ENCODE data around the gene UST. TPM values are rescaled to one million over a fixed set of nuclear protein-coding genes. Genes with fewer than 3 reads are reported as not detected.

UST gene
- total RNA-seq, 2 experiments from 2014 or later = 1.5 to 2.3 TPM

DNA sequence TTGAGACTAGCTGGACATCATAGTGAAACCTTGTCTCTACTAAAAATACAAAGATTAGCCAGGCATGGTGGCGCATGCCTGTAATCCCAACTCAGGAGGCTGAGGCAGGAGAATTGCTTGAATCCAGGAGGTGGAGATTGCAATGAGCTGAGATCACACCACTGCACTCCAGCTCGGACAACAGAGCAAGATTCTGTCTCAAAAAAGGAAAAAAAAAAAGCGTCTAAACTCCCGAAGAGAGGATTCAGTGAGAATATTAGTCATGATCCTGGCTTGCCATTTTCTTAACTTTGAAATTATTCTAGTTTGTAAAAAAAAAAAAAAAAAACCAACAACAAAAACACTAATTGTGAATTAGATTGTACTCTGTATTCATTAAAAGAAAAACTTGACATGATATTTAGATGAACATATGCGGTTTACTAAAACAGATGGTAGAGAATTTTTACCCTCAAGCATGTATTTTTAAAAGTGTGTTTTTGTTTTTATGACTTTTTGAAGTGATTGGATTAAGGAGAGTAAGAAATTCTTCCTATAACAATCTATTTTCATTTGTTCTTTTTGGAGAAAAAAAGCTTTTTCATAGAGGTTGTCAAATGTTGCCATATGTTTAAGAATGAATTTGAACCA, 80.7 kb downstream of the UST start:
- Mint-ChIP-seq H3K4me3 (no peak overlapping the region), H3K4me1 (peaks cover 27% of the 10 kb centered on the region), H3K36me3 (peaks cover 5% of the 10 kb centered on the region), H3K9me3 (ENCODE audit: low read depth) (no peaks in the 10 kb centered on the region), H3K27me3 (peaks cover 6% of the 10 kb centered on the region), H3K27ac (no peak overlapping the region)
- CTCF ChIA-PET = interaction anchor here (0.7 kb wide), 1 partner anchor 29 kb away, joined by 3 read pairs; no protein-coding TSS in a partner anchor
- ATAC-seq (no peak), DNase-seq (no peak)

DNA sequence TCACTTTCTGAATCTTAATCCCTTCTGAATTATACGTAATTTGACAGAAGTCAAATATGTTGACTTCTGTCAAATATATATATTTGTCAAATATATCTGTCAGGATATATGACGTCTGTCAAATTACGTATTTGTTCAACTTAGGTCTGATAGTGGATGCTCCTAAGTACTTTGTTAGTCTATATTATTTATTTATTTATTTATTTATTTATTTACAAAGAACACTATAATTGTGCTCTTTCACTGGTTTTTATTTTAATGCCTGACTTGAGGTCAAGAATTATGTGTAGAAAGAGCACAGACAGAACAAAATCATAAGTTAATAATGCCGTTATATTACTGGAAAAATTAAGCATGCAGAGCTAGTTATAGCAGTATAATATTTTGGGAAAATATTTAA, 81.2 kb downstream of the UST start:
- Mint-ChIP-seq H3K36me3 (peaks cover 5% of the 10 kb centered on the region), H3K9me3 (ENCODE audit: low read depth) (no peaks in the 10 kb centered on the region), H3K27me3 (peaks cover 8% of the 10 kb centered on the region), H3K4me1 (peaks cover 27% of the 10 kb centered on the region), H3K4me3 (no peak overlapping the region), H3K27ac (no peak overlapping the region)
- ATAC-seq (no peak), DNase-seq (no peak)
- CTCF ChIA-PET = no interaction called here

DNA sequence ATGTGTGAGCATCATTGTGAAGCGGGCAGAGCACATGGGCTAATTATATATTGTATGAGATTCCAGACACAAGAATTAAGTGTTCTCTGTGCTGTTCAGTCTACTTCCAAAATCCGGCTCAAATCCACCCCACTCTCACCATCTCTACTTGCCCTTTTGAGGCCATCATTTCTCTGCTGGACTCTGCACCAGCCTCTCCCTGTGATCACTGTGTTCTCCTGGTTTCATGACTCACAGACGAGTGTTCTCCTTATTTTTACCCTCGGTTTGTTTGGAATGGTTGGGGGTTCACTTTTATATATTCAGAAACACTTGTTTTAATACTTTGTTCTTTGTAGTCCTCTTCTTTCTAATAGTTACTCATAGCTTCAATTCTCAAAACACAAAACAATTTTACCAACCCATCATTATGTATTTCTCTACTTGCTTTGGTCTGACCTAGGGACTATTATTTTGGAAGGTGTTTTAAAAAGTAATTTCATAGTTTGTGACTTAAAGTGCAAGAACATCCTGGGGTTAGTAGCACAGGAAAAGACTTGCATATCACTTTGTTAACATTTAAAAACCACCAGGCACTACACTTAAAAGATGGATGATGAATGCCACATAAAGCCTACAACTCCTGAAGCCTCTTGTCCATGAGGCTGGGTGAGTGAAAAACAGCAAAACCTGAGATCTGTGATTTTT, 82.7 kb downstream of the UST start:
- CTCF ChIA-PET = no interaction called here
- DNase-seq = no peak

DNA sequence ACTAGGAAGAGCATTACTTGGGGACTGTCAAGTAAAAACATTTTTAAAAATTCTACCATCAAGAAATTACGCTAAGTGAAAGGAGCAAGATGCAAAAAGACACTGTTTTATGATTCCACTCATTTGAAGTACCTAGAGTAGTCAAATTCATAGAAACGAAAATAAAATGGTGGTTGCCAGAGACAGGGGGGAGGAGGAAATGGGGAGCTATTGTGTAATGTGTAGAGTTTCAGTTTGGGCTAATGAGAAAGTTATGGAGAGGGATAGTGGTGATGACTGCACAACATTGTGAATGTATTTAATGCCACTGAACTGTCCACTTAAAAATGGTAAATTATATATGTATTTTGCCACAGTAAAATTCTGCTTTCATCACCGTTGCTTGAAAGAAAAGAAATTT, 83.8 kb downstream of the UST start:
- Mint-ChIP-seq H3K36me3 (peaks cover 5% of the 10 kb centered on the region), H3K27me3 (peaks cover 8% of the 10 kb centered on the region), H3K4me3 (peak overlapping the region; percentile 76), H3K27ac (peak overlapping the region; percentile 64), H3K4me1 (peaks cover 31% of the 10 kb centered on the region), H3K9me3 (ENCODE audit: low read depth) (no peaks in the 10 kb centered on the region)
- ATAC-seq = peak; percentile 74
- DNase-seq = no peak
- CTCF ChIA-PET = interaction anchor here (0.7 kb wide), 1 partner anchor 19 kb away, joined by 3 read pairs; no protein-coding TSS in a partner anchor

More for the DNA sequence above, 82.7 kb downstream of the UST start:
- ATAC-seq = no peak
- H3K9me3 Mint-ChIP-seq (ENCODE audit: low read depth) = no peaks in the 10 kb centered on the region
- peaks cover 5% of the 10 kb centered on the region for H3K36me3 Mint-ChIP-seq
- peaks cover 27% of the 10 kb centered on the region for H3K4me1 Mint-ChIP-seq
- peaks cover 8% of the 10 kb centered on the region for H3K27me3 Mint-ChIP-seq
- H3K27ac Mint-ChIP-seq = no peak overlapping the region
- no peak overlapping the region for H3K4me3 Mint-ChIP-seq

DNA sequence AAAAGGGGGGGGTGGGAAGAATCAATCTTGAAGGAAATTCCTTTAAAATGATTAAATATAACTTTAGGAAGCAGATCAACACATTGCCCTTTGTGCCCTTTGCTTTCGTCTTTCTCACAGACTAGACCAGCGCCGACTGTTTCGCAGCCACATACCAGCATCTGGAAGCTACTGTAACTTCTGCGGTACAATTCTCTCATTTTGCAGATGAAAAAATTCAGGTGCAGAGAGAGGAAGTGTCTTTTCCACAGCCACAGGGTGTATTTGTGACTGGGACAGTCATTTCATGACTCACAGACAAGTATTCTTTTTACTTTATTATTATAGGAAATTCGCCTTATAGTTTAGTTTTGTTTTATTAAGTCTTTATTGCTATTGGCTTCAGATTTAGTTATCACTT, 84.2 kb downstream of the UST start:
- peak overlapping the region; percentile 64 for H3K27ac Mint-ChIP-seq
- CTCF ChIA-PET = interaction anchor here (0.7 kb wide), 1 partner anchor 19 kb away, joined by 3 read pairs; no protein-coding TSS in a partner anchor
- H3K9me3 Mint-ChIP-seq (ENCODE audit: low read depth) = no peaks in the 10 kb centered on the region
- ATAC-seq (peak; percentile 73), DNase-seq (peak; percentile 74)
- H3K4me3 Mint-ChIP-seq = peak overlapping the region; percentile 76
- H3K27me3 Mint-ChIP-seq = peaks cover 8% of the 10 kb centered on the region
- H3K36me3 Mint-ChIP-seq = peaks cover 5% of the 10 kb centered on the region
- H3K4me1 Mint-ChIP-seq = peaks cover 35% of the 10 kb centered on the region

DNA sequence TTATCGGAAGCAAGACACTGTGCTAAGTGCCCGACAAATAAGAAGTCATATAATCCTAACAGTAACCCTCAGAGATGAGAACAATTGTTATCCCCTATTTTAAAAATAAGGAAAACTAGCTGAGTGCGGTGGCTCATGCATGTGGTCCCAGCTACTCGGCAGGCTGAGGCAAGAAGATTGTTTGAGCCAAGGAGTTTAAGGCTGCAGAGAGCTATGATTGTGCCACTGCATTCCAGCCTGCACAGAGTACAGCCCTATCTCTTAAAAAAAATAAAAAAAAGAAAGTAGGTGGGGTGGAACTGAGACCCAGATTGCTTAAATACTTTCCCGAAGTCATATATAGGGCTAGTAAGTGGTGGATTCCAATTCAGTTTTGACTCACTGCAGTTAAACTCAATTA, 84.7 kb downstream of the UST start:
- ATAC-seq (peak; percentile 10), DNase-seq (no peak)
- Mint-ChIP-seq H3K36me3 (peaks cover 5% of the 10 kb centered on the region), H3K4me1 (peaks cover 40% of the 10 kb centered on the region), H3K27me3 (peaks cover 8% of the 10 kb centered on the region), H3K27ac (peak overlapping the region; percentile 64), H3K4me3 (peak overlapping the region; percentile 76), H3K9me3 (ENCODE audit: low read depth) (no peaks in the 10 kb centered on the region)
- CTCF ChIA-PET = no interaction called here

DNA sequence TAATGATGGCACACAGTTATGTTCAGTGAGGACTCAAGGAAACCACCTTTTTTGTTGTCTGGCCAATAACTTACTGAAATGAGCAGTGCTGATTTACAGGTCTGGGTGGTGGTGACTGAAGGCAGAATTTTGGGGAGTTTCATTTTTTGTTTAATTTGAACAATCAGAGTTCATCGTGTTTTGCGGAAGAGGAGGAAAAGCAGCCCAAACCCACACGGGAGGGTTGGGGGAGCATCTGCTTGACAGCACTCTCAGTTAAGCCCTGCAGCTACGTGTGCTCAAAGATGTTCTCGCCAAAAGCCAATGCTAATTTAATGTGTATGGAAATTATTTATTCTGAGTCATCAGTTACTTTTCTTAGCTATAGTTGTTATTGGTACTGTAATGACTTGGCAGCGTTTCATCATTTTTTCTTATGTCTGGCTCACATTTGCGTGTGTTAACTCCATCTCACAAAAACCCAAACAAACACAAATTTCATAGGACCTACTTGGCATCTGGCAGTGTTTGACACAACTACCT, 89.2 kb downstream of the UST start:
- H3K9me3 Mint-ChIP-seq (ENCODE audit: low read depth) = no peaks in the 10 kb centered on the region
- peaks cover 8% of the 10 kb centered on the region for H3K27me3 Mint-ChIP-seq
- CTCF ChIA-PET = no interaction called here
- peaks cover 26% of the 10 kb centered on the region for H3K4me1 Mint-ChIP-seq
- peak; percentile 56 for DNase-seq
- H3K27ac Mint-ChIP-seq = peak overlapping the region; percentile 79
- peak; percentile 73 for ATAC-seq
- no peaks in the 10 kb centered on the region for H3K36me3 Mint-ChIP-seq
- H3K4me3 Mint-ChIP-seq = peak overlapping the region; percentile 49

DNA sequence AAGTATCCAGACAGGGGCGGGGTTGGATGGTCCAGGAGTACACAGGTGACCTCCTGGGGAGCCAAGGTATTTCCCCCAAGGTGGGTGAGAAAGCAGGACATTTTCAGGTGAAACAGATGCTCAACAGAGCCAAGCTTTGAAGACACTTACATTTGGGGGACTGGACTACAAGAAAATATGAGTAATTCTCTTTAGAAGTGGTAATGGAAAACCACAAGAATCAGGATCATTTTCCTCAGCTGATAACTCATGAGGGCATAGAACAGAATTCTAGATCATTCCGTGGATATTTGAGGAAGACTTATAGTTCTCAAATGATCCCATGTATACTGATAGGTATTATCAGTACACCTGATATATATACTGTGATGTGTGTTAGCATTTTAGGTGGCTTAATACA, 89.9 kb downstream of the UST start:
- ATAC-seq = no peak
- no peaks in the 10 kb centered on the region for H3K9me3 Mint-ChIP-seq (ENCODE audit: low read depth)
- H3K27me3 Mint-ChIP-seq = peaks cover 8% of the 10 kb centered on the region
- H3K4me1 Mint-ChIP-seq = peaks cover 20% of the 10 kb centered on the region
- no peak overlapping the region for H3K27ac Mint-ChIP-seq
- DNase-seq = no peak
- no peaks in the 10 kb centered on the region for H3K36me3 Mint-ChIP-seq
- CTCF ChIA-PET = no interaction called here
- no peak overlapping the region for H3K4me3 Mint-ChIP-seq

DNA sequence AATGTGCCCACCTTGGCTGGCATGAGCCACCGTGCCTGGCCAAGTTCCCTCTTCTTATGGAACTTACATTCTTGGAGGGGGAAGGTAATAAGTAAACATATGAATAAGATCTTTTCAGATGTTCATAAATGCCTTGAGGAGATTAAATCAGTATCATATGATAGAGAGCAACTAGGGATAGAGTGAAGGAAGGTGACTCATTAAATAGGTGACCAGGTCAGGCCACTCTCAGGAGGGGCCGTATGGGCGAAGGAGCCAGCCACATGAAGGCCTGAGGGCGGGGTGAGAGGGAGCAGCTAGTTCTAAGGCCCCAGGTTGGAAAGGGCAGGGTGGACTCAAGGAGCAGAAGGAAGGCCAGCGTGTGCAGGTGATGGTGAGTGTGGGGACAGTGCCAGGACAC, 91.1 kb downstream of the UST start:
- H3K27ac Mint-ChIP-seq = no peak overlapping the region
- H3K9me3 Mint-ChIP-seq (ENCODE audit: low read depth) = no peaks in the 10 kb centered on the region
- H3K27me3 Mint-ChIP-seq = peaks cover 4% of the 10 kb centered on the region
- CTCF ChIA-PET = interaction anchor here (1.3 kb wide), 1 partner anchor 9 kb away, joined by 3 read pairs; no protein-coding TSS in a partner anchor
- peaks cover 20% of the 10 kb centered on the region for H3K4me1 Mint-ChIP-seq
- no peak overlapping the region for H3K4me3 Mint-ChIP-seq
- no peaks in the 10 kb centered on the region for H3K36me3 Mint-ChIP-seq
- ATAC-seq (no peak), DNase-seq (no peak)

DNA sequence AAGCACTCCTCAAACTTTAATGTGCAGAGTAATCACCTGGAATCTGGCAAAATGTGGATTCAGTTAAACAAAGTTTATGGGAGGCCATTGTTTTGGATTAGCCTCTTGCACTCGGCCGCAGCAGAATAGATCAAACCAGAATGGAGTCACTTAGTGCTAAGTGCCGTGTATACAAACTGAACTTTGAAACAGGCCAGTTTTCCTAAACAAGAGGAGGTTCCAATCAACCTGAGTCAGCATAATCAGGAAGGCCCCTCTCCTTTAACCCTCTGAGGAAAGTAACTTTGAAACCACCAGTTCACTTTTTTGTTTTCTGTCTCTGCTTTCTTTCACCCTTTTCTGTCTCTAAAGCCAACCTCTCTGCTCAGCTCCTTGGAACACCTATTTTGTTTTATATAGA, 92.2 kb downstream of the UST start:
- no peak overlapping the region for H3K4me3 Mint-ChIP-seq
- CTCF ChIA-PET = interaction anchor here (1.3 kb wide), 1 partner anchor 8 kb away, joined by 3 read pairs; no protein-coding TSS in a partner anchor
- no peak overlapping the region for H3K27ac Mint-ChIP-seq
- peaks cover 20% of the 10 kb centered on the region for H3K4me1 Mint-ChIP-seq
- DNase-seq (no peak), ATAC-seq (no peak)
- H3K9me3 Mint-ChIP-seq (ENCODE audit: low read depth) = no peaks in the 10 kb centered on the region
- H3K36me3 Mint-ChIP-seq = no peaks in the 10 kb centered on the region
- no peaks in the 10 kb centered on the region for H3K27me3 Mint-ChIP-seq

DNA sequence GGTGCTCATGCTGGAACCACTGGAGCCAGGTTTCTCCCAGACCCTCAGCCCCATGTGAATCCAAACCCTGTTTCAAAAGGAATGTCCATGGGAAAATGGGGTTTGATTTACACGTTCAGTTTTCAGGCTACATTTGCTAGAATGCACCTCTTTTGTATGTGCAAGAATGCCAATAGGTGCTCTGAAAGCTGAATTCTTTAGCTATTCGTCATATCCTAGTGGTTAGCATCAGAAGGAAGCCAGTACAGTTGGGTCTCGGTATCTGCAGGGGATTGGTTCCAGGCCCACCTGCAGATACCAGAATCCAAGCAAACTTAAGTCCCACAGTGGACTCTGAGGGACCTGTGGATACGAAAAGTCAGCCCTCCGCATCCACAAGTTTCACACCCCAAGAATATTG, 93.4 kb downstream of the UST start:
- CTCF ChIA-PET = no interaction called here
- peaks cover 20% of the 10 kb centered on the region for H3K4me1 Mint-ChIP-seq
- no peaks in the 10 kb centered on the region for H3K9me3 Mint-ChIP-seq (ENCODE audit: low read depth)

DNA sequence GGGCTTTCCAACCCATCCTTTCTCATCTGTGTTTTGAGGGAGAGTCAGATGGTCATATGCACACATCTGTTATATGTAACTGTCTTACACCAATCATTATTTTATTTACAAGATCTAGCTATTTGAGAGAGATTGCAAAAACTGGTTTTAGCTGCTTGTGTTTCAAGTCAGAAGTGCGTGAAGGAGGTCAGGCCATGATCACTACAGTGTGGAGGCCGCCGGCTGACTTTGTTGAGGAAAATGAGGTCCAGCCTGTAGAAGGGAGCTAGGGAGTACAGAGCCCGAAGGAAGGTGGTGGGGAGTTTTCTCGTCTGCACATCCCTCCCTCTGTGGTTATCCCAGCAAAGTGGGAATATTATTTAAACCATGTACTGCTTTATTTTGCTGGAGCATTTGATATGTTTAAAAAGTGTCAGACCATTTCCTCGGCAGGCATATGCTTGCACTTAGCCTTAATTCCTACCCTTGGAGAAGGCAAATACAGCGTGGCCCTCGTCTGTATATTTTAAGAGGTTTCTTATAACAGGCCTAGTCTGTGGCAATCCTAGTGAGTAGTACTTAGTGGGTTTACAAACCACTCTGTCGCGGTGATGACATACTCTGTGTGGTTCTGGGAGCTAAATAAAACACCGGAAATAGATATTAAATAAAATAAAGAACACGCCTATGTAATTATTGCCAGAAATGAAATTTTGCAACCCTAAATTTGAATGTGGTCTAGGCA, 95.6 kb downstream of the UST start:
- Mint-ChIP-seq H3K27me3 (no peaks in the 10 kb centered on the region), H3K9me3 (ENCODE audit: low read depth) (peaks cover 1% of the 10 kb centered on the region), H3K36me3 (no peaks in the 10 kb centered on the region), H3K27ac (no peak overlapping the region), H3K4me3 (no peak overlapping the region), H3K4me1 (peaks cover 12% of the 10 kb centered on the region)
- no peak for DNase-seq
- CTCF ChIA-PET = no interaction called here
- no peak for ATAC-seq

More for the DNA sequence above, 93.4 kb downstream of the UST start:
- Mint-ChIP-seq H3K36me3 (no peaks in the 10 kb centered on the region), H3K27me3 (no peaks in the 10 kb centered on the region), H3K4me3 (no peak overlapping the region), H3K27ac (no peak overlapping the region)
- no peak for ATAC-seq
- no peak for DNase-seq

DNA sequence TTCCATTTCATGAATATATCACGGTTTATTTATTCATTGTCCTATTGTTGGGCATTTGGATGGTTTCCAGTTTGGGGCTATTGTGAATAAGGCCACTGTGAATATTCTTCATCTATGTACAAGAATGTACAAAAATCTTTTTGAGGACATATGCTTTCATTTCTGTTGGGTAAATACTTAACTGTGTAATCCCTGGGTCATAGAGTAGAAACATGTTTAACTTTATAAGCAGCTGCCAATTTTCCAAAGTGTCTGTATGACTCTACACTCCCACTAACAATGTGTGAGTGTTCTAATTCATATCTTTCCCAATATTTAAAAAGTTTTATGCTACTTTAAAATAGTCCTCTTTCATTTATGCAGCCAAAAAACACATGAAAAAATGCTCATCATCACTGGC, 98.6 kb downstream of the UST start:
- Mint-ChIP-seq H3K27me3 (no peaks in the 10 kb centered on the region), H3K36me3 (no peaks in the 10 kb centered on the region), H3K4me3 (no peak overlapping the region), H3K27ac (no peak overlapping the region), H3K4me1 (peaks cover 12% of the 10 kb centered on the region), H3K9me3 (ENCODE audit: low read depth) (peaks cover 1% of the 10 kb centered on the region)
- ATAC-seq (no peak), DNase-seq (no peak)
- CTCF ChIA-PET = no interaction called here
